ENCODE data around the gene TIMM17A.

- TF ChIP-seq CTCF (IDR thresholded peaks at IDR 0.05; ENCODE audit: insufficient read depth, low read depth, low read length) (no peak), EZH2 (IDR thresholded peaks at IDR 0.05; ENCODE audit: insufficient read depth, low read length) (no peak)
Observed at GRCh38 chr1:201984446-201984845, 29.1 kb downstream of the TIMM17A start.
